Measurements from ENCODE around the gene ZC3H7B.

Gene ZC3H7B

GRCh38 chr22:41358927-41359326 lies 57.6 kb downstream of the ZC3H7B start:
- no peak for DNase-seq

GRCh38 chr22:41359376-41359775 lies 58.1 kb downstream of the ZC3H7B start:
- no peak for DNase-seq

- DNase-seq = no peak
Observed at GRCh38 chr22:41360126-41360525, 58.8 kb downstream of the ZC3H7B start.

- no peak for DNase-seq
Observed at GRCh38 chr22:41361716-41362310, 60.5 kb downstream of the ZC3H7B start.

GRCh38 chr22:41362615-41363014 lies 61.3 kb downstream of the ZC3H7B start:
- DNase-seq = no peak

- no peak for DNase-seq
Observed at GRCh38 chr22:41364233-41364632, 62.9 kb downstream of the ZC3H7B start.

- DNase-seq = no peak
Observed at GRCh38 chr22:41364955-41365354, 63.6 kb downstream of the ZC3H7B start.

- DNase-seq = no peak
Observed at GRCh38 chr22:41365425-41365824, 64.1 kb downstream of the ZC3H7B start.

- no peak for DNase-seq
Observed at GRCh38 chr22:41366323-41367029, 65.2 kb downstream of the ZC3H7B start.

GRCh38 chr22:41367039-41367679 lies 65.8 kb downstream of the ZC3H7B start:
- DNase-seq = no peak

- no peak for DNase-seq
Observed at GRCh38 chr22:41367680-41368542, 66.6 kb downstream of the ZC3H7B start.

GRCh38 chr22:41368543-41369423 lies 67.5 kb downstream of the ZC3H7B start:
- DNase-seq = no peak

GRCh38 chr22:41369424-41369745 lies 68.1 kb downstream of the ZC3H7B start:
- DNase-seq = no peak

GRCh38 chr22:41369837-41370236 lies 68.5 kb downstream of the ZC3H7B start:
- DNase-seq = no peak

GRCh38 chr22:41377846-41378245 lies 76.5 kb downstream of the ZC3H7B start:
- no peak for DNase-seq

- peak; percentile 19 for DNase-seq
Observed at GRCh38 chr22:41380993-41381328, 79.6 kb downstream of the ZC3H7B start.

- DNase-seq = peak; percentile 97
Observed at GRCh38 chr22:41381329-41382097, 80.2 kb downstream of the ZC3H7B start, which contains the start of gene TEF. TSS of gene TEF (plus strand) at chr22:41381942. CDS start at chr22:41382045, 103 bp downstream.

- DNase-seq = peak; percentile 51
Observed at GRCh38 chr22:41382098-41382578, 80.8 kb downstream of the ZC3H7B start.

GRCh38 chr22:41382610-41383009 lies 81.3 kb downstream of the ZC3H7B start:
- DNase-seq = no peak

- no peak for DNase-seq
Observed at GRCh38 chr22:41383085-41383484, 81.8 kb downstream of the ZC3H7B start.

GRCh38 chr22:41384128-41384527 lies 82.8 kb downstream of the ZC3H7B start:
- no peak for DNase-seq
